Adrenal gland (tissue), 12 donors: Measurements from ENCODE around the gene CCDC149. TPM values are rescaled to one million over a fixed set of nuclear protein-coding genes. Genes with fewer than 3 reads are reported as not detected.
A peak's percentile ranks its signal among the peaks of the same experiment; 100 is the strongest.

ENCODE experiments used
- DNase-seq, 7 donors: peaks; one replicate each; pipeline ENCODE4 v3.0.0-alpha.2; 2019 to 2020
- H3K27ac ChIP-seq, 5 donors: fragments of 200-600 bp; sonication (generic) in 4 of 5; 1 replicate in 3 of 5; 2 replicates in 2 of 5; pipeline versions ENCODE4 v1.5.1 to v1.8.0; 2016 to 2020; ENCODE audit warnings: mild to moderate bottlenecking in 1 of 5
- H3K27me3 ChIP-seq: fragments of 200-600 bp; 2 replicates; pipeline ENCODE4 v1.8.0; 2021
- H3K36me3 ChIP-seq, 2 donors: fragments of 200-600 bp; replicated peaks in 1 of 2; 1 replicate in 1 of 2; 2 replicates in 1 of 2; pipeline versions ENCODE4 v1.5.1 to v1.8.0; 2018 to 2022
- H3K4me1 ChIP-seq, 2 donors: fragments of 200-600 bp; replicated peaks in 1 of 2; 1 replicate in 1 of 2; 2 replicates in 1 of 2; pipeline versions ENCODE4 v1.5.1 to v1.8.0; 2018 to 2021
- H3K4me3 ChIP-seq, 4 donors: fragments of 200-600 bp; sonication (generic) in 3 of 4; one replicate each; pipeline ENCODE4 v1.5.1; 2016 to 2018
- H3K9me3 ChIP-seq, 3 donors: fragments of 200-600 bp; sonication (generic) in 1 of 3; replicated peaks in 1 of 3; 1 replicate in 2 of 3; 2 replicates in 1 of 3; pipeline versions ENCODE4 v1.5.1 to v1.8.0; 2016 to 2021
- CTCF ChIP-seq, 6 experiments: fragments of 450-650 bp in 4 of 6; fragments of 200-600 bp in 2 of 6; sonication (generic) in 1 of 6; IDR thresholded peaks; 1 replicate in 5 of 6; 2 replicates in 1 of 6; pipeline versions ENCODE4 v1.5.1 to v1.8.0; 2016 to 2021; ENCODE audit warnings: antibody characterized with exemption in 6 of 6, mild to moderate bottlenecking in 2 of 6, moderate library complexity in 1 of 6
- POLR2A ChIP-seq, 2 donors: fragments of 450-650 bp; IDR thresholded peaks; one replicate each; pipeline ENCODE4 v1.6.1; 2017; ENCODE audit warnings: antibody characterized with exemption in 2 of 2, mild to moderate bottlenecking in 2 of 2, moderate library complexity in 1 of 2
- WGBS, 4 donors: extraction: QIAGEN DNeasy Blood & Tissue Kit in 2 of 4; methylation state at CpG; one replicate each; pipeline versions ENCODE4 v1.1.5 to v1.1.7; 2013 to 2017; 5-methylcytosine and 5-hydroxymethylcytosine counted together
- intact Hi-C, 2 donors: fragments of 100-400 bp; cut with DNase I; formaldehyde crosslinking; loops; one replicate each; pipeline versions ENCODE4 v1.14.1 to v1.15.0; 2022 to 2023
- polyA plus RNA-seq, 3 donors: library from polyadenylated mRNA; stranded (reverse); fragments of 200-250 nt in 2 of 3; fragments of 350-450 nt in 1 of 3; fragmentation: Illumina TruSeq in 1 of 3; extraction: RNeasy Lipid Tissue Mini Kit (QIAGEN cat#74804) in 1 of 3; gene quantifications; one replicate each; pipeline ENCODE4 v1.2.3, GENCODE V29; 2013 to 2014
- total RNA-seq, 9 donors: library from RNA; depleted of rRNA in 4 of 9; stranded (reverse); fragments of >200 nt in 4 of 9; fragments of 120-200 nt in 1 of 9; fragmentation: NEBNext Ultra II Directional in 1 of 9; extraction: Animal tissue kit (Norgen Biotek cat#: 25700) in 1 of 9; gene quantifications; one replicate each; pipeline versions ENCODE4 v1.1.0 to v1.2.4, GENCODE V29; 2013 to 2023
- donor health status: healthy with polysubstance abuse.
- donor health status: Bipolar disorder and iron deficiency.
- donor health status: DM: yes; HTN: yes; CAD: no.
- donor health status: DM: no; HTN: no; CAD: no.
- donor health status: DM: no; HTN: no; CAD: no.
- donor health status: DM: yes; HTN: yes; CAD: no.

CCDC149 gene
- total and polyA plus RNA-seq, 12 donors: 3.6 to 13.0 (median 8.4) TPM

GRCh38 chr4:24887881-24888430, 24.9 kb downstream of the CCDC149 start:
- Histone ChIP-seq H3K9me3 (no peaks in the 10 kb centered on the region), H3K27me3 (no peaks in the 10 kb centered on the region), H3K4me1 (no peaks in the 10 kb centered on the region), H3K27ac (no peak overlapping the region), H3K36me3 (no peaks in the 10 kb centered on the region), H3K4me3 (no peak overlapping the region)
- intact Hi-C loops: no loop called here
- no peak for DNase-seq
- 84 to 96% (median 93%) methylated on average over 3 of the region's 3 CpGs for WGBS, 4 donors
- no peak for TF ChIP-seq CTCF (IDR thresholded peaks at IDR 0.05)
- TF ChIP-seq POLR2A (IDR thresholded peaks at IDR 0.05): no peak

- Histone ChIP-seq H3K4me1 (no peaks in the 10 kb centered on the region), H3K27me3 (no peaks in the 10 kb centered on the region), H3K27ac (no peak overlapping the region), H3K36me3 (no peaks in the 10 kb centered on the region), H3K4me3 (no peak overlapping the region), H3K9me3 (no peaks in the 10 kb centered on the region)
- no peak for TF ChIP-seq CTCF (IDR thresholded peaks at IDR 0.05)
- no peak for TF ChIP-seq POLR2A (IDR thresholded peaks at IDR 0.05)
- intact Hi-C loops: no loop called here
- no peak for DNase-seq
- WGBS, 4 donors: 81 to 95% (median 85%) methylated on average over 3 of the region's 3 CpGs
Measured at GRCh38 chr4:24886596-24886995, 26.2 kb downstream of the CCDC149 start.

- intact Hi-C loops: no loop called here
- WGBS, 4 donors: 77 to 95% (median 91%) methylated on average over 7 to 8 of the region's 8 CpGs
- no peaks in the 10 kb centered on the region for H3K36me3 ChIP-seq
- no peak overlapping the region for H3K27ac ChIP-seq
- no peak overlapping the region for H3K4me3 ChIP-seq
- no peaks in the 10 kb centered on the region for H3K27me3 ChIP-seq
- H3K9me3 ChIP-seq: no peaks in the 10 kb centered on the region
- H3K4me1 ChIP-seq: no peaks in the 10 kb centered on the region
- peak in 2 of 7 donors; percentile 25 to 79 for DNase-seq
- no peak for TF ChIP-seq CTCF (IDR thresholded peaks at IDR 0.05)
- TF ChIP-seq POLR2A (IDR thresholded peaks at IDR 0.05): no peak
Measured at GRCh38 chr4:24885342-24885741, 27.5 kb downstream of the CCDC149 start.

GRCh38 chr4:24884902-24885301, 27.9 kb downstream of the CCDC149 start:
- H3K27ac ChIP-seq: no peak overlapping the region

More at GRCh38 chr4:24884902-24885301, 27.9 kb downstream of the CCDC149 start:
- 80 to 86% (median 84%) methylated on average over 8 of the region's 8 CpGs for WGBS, 4 donors
- intact Hi-C loops: no loop called here
- Histone ChIP-seq H3K4me1 (no peaks in the 10 kb centered on the region), H3K36me3 (no peaks in the 10 kb centered on the region), H3K4me3 (no peak overlapping the region), H3K9me3 (no peaks in the 10 kb centered on the region), H3K27me3 (no peaks in the 10 kb centered on the region)
- no peak for TF ChIP-seq POLR2A (IDR thresholded peaks at IDR 0.05)
- TF ChIP-seq CTCF (IDR thresholded peaks at IDR 0.05): no peak
- no peak for DNase-seq
